Gastrocnemius medialis (tissue), 4 donors: ENCODE measurements around the gene LRRC10. TPM values are rescaled to one million over a fixed set of nuclear protein-coding genes. Genes with fewer than 3 reads are reported as not detected.

ENCODE experiments used
- ATAC-seq, 2 donors: fragments of 150-250 bp; one replicate each; pipeline ENCODE4 v1.9.1; 2016
- DNase-seq, 2 donors: peaks; one replicate each; pipeline ENCODE4 v3.0.0-alpha.2; 2019
- H3K27ac ChIP-seq, 4 donors: fragments of 200-600 bp; sonication (generic); 1 replicate in 1 of 4; 2 replicates in 3 of 4; pipeline ENCODE4 v1.5.1; 2016 to 2018; ENCODE audit warnings: mild to moderate bottlenecking in 2 of 4, moderate library complexity in 1 of 4
- H3K27me3 ChIP-seq, 3 donors: fragments of 200-600 bp; sonication (generic) in 2 of 3; 1 replicate in 1 of 3; 2 replicates in 2 of 3; pipeline versions ENCODE4 v1.5.1 to v1.6.0; 2016 to 2019; ENCODE audit warnings: mild to moderate bottlenecking in 1 of 3, moderate library complexity in 1 of 3
- H3K36me3 ChIP-seq, 2 donors: fragments of 200-600 bp; sonication (generic) in 1 of 2; one replicate each; pipeline ENCODE4 v1.5.1; 2017 to 2018
- H3K4me1 ChIP-seq, 2 donors: fragments of 200-600 bp; sonication (generic) in 1 of 2; one replicate each; pipeline ENCODE4 v1.5.1; 2016 to 2017; ENCODE audit warnings: mild to moderate bottlenecking in 2 of 2
- H3K4me3 ChIP-seq, 4 donors: fragments of 200-600 bp; sonication (generic) in 3 of 4; 1 replicate in 1 of 4; 2 replicates in 3 of 4; pipeline ENCODE4 v1.5.1; 2016 to 2019; ENCODE audit warnings: mild to moderate bottlenecking in 2 of 4
- H3K9me3 ChIP-seq, 3 donors: fragments of 200-600 bp; sonication (generic) in 2 of 3; 1 replicate in 1 of 3; 2 replicates in 2 of 3; pipeline ENCODE4 v1.5.1; 2016 to 2019
- POLR2A ChIP-seq, 2 donors: fragments of 450-650 bp; IDR thresholded peaks; one replicate each; pipeline ENCODE4 v1.6.1; 2017; ENCODE audit warnings: antibody characterized with exemption in 2 of 2, mild to moderate bottlenecking in 2 of 2, moderate library complexity in 2 of 2
- in situ Hi-C, 4 donors: fragments of 200-750 bp; cut with MboI; loops; one replicate each; pipeline versions ENCODE4 v1.15.0 to v1.8.0; 2017; ENCODE audit warnings: low sequenced_read_pairs in 4 of 4
- intact Hi-C: fragments of 100-400 bp; cut with DNase I; formaldehyde crosslinking; loops from one replicate; pipeline ENCODE4 v1.15.1; 2023; ENCODE audit warnings: low total_unique reads
- total RNA-seq, 4 donors: library from RNA; depleted of rRNA; stranded (reverse); fragments of >200 nt; gene quantifications; one replicate each; pipeline versions ENCODE4 v1.1.0 to v1.2.3, GENCODE V29; 2016
- TF ChIP-seq, protein P1 (sequence below), 5 experiments: fragments of 450-650 bp in 3 of 5; fragments of 200-600 bp in 2 of 5; sonication (generic) in 2 of 5; IDR thresholded peaks in 4 of 5; conservative IDR thresholded peaks in 1 of 5; 1 replicate in 4 of 5; 2 replicates in 1 of 5; pipeline ENCODE4 v1.5.1; 2016 to 2019; ENCODE audit warnings: antibody characterized with exemption in 5 of 5, mild to moderate bottlenecking in 3 of 5, moderate library complexity in 3 of 5

Gene LRRC10
- total RNA-seq, 4 donors from 2014 or later, result not detected

DNA sequence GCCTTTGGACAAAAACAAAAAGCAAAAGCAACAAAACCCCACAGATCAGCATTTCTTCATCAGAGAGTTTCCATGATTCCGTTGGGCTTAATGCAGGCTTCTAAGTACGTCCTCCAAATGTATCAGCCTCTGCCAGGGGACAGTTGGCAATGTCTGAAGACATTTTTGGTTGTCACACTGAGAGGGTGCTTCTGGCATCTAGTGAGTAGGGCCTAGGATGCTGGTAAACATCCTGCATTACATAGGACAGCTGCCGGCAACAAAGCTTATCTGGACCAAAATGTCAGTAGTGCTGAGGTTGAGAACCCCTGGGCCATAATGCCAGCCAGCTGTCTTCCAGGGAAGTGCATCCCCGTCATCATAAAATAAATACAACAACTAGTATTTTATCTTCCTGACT is 9.4 kb upstream of the LRRC10 start:
- no peaks in the 10 kb centered on the region for H3K4me1 ChIP-seq
- H3K36me3 ChIP-seq, result no peaks in the 10 kb centered on the region
- DNase-seq, result no peak
- intact Hi-C loops, result no loop called here
- TF ChIP-seq POLR2A (IDR thresholded peaks at IDR 0.05), result no peak
- TF ChIP-seq, protein P1, sequence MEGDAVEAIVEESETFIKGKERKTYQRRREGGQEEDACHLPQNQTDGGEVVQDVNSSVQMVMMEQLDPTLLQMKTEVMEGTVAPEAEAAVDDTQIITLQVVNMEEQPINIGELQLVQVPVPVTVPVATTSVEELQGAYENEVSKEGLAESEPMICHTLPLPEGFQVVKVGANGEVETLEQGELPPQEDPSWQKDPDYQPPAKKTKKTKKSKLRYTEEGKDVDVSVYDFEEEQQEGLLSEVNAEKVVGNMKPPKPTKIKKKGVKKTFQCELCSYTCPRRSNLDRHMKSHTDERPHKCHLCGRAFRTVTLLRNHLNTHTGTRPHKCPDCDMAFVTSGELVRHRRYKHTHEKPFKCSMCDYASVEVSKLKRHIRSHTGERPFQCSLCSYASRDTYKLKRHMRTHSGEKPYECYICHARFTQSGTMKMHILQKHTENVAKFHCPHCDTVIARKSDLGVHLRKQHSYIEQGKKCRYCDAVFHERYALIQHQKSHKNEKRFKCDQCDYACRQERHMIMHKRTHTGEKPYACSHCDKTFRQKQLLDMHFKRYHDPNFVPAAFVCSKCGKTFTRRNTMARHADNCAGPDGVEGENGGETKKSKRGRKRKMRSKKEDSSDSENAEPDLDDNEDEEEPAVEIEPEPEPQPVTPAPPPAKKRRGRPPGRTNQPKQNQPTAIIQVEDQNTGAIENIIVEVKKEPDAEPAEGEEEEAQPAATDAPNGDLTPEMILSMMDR (IDR thresholded peaks at IDR 0.05 in 4 of 5, conservative IDR thresholded peaks at IDR 0.05 in 1 of 5), result no peak
- H3K4me3 ChIP-seq, result no peak overlapping the region
- ATAC-seq, result no peak
- H3K27me3 ChIP-seq, result no peaks in the 10 kb centered on the region
- no peaks in the 10 kb centered on the region for H3K9me3 ChIP-seq
- no peak overlapping the region for H3K27ac ChIP-seq
- in situ Hi-C loops, result no loop called here

DNA sequence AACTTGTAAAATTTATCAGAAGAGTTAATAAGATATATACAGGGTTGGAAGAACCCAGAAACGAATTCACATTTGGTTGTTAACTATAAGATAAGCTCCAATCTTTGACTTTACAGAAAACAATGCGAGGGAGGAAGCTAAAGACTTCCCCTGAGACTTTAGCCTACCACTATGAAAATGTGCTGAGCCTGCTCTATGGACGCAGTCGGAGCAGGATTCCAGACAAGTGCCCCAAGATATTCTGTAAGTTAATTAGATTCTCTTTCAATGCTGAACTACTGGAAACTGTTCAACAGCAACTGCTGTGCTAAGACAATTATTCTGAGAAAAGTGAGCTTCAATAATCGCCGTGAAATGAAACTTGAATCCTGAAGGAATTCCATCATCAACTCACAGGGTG is 8.3 kb upstream of the LRRC10 start:
- intact Hi-C loops (no loop called here), in situ Hi-C loops (no loop called here)
- DNase-seq (no peak), ATAC-seq (no peak)
- H3K27ac ChIP-seq, result no peak overlapping the region
- H3K9me3 ChIP-seq, result no peaks in the 10 kb centered on the region
- H3K4me1 ChIP-seq, result no peaks in the 10 kb centered on the region
- H3K4me3 ChIP-seq, result no peak overlapping the region
- H3K36me3 ChIP-seq, result no peaks in the 10 kb centered on the region
- no peaks in the 10 kb centered on the region for H3K27me3 ChIP-seq
- TF ChIP-seq, protein P1 (IDR thresholded peaks at IDR 0.05 in 4 of 5, conservative IDR thresholded peaks at IDR 0.05 in 1 of 5), result no peak
- no peak for TF ChIP-seq POLR2A (IDR thresholded peaks at IDR 0.05)

DNA sequence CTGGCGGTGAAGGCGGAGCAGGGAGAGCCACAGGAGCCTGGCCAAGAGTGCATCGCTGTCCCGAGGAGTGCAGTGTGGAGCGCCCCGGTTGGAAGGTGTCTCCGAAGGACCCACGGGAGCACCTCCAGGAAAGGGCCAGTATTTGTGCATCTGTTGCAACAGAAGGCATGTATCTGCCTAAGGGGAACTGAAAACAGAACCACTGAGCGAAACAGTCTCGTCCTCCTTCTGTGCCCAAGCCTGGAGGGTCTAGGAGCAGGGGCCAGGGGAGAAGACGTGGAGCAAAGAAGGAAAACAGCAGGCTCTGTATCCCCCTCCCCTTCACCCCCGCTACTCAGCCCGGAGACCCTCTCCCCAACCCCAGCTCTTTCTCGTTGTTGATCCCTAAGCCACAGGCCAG is 5.3 kb upstream of the LRRC10 start:
- no peak for DNase-seq
- no peak for ATAC-seq
- no peaks in the 10 kb centered on the region for H3K9me3 ChIP-seq
- intact Hi-C loops (no loop called here), in situ Hi-C loops (no loop called here)
- H3K36me3 ChIP-seq, result no peaks in the 10 kb centered on the region
- no peaks in the 10 kb centered on the region for H3K4me1 ChIP-seq
- no peak overlapping the region for H3K27ac ChIP-seq
- TF ChIP-seq, protein P1 (IDR thresholded peaks at IDR 0.05 in 4 of 5, conservative IDR thresholded peaks at IDR 0.05 in 1 of 5), result no peak
- no peak for TF ChIP-seq POLR2A (IDR thresholded peaks at IDR 0.05)
- no peak overlapping the region for H3K4me3 ChIP-seq
- H3K27me3 ChIP-seq, result no peaks in the 10 kb centered on the region

DNA sequence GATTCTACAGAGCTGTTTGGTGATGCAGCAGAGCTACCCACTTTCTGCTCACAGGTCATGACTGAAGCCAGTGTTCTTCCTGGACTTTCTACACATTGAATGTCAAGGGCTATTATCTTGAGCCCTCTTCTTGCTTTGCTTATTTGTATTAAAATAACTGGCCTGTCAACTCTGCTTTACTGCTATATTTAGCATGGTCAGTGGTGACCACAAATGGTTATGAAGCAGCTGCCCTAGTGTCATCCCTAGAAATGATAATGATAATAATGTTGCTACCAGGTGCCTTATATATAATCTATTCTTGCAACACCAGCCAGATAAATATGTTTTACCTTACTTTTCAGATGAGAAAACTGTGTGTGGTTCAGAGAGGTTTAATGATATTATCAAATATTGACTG is 2.6 kb upstream of the LRRC10 start:
- in situ Hi-C loops (no loop called here), intact Hi-C loops (no loop called here)
- no peak for DNase-seq
- no peak for ATAC-seq
- Histone ChIP-seq H3K4me1 (no peaks in the 10 kb centered on the region), H3K36me3 (no peaks in the 10 kb centered on the region), H3K27me3 (no peaks in the 10 kb centered on the region), H3K27ac (no peak overlapping the region), H3K4me3 (no peak overlapping the region), H3K9me3 (no peaks in the 10 kb centered on the region)
- no peak for TF ChIP-seq POLR2A (IDR thresholded peaks at IDR 0.05)
- TF ChIP-seq, protein P1 (IDR thresholded peaks at IDR 0.05 in 4 of 5, conservative IDR thresholded peaks at IDR 0.05 in 1 of 5), result no peak

DNA sequence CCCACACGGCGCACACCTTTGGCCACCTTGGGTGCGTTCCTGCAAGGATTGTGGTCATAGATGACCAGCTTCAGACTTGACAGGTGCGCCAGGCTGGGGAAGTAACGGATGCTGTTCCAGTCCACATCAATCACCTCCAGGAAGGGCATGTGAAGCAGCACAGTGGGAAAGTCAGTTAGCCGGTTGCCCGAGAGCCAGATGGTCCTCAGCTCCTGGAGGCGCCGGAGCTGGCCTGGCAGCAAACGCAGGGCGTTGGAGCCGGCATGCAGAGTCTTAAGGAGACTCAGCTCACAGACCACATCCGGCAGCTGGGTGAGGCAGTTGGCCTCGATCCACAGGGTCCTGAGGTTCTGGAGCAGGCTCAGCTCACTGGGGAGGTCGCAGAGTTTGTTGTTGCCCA is 581 bp downstream of the LRRC10 start:
- no peaks in the 10 kb centered on the region for H3K9me3 ChIP-seq
- in situ Hi-C loops (no loop called here), intact Hi-C loops (no loop called here)
- H3K27me3 ChIP-seq, result no peaks in the 10 kb centered on the region
- no peaks in the 10 kb centered on the region for H3K36me3 ChIP-seq
- H3K27ac ChIP-seq, result no peak overlapping the region
- ATAC-seq, result no peak
- H3K4me3 ChIP-seq, result no peak overlapping the region
- no peak for DNase-seq
- H3K4me1 ChIP-seq, result no peaks in the 10 kb centered on the region
- no peak for TF ChIP-seq POLR2A (IDR thresholded peaks at IDR 0.05)
- TF ChIP-seq, protein P1 (IDR thresholded peaks at IDR 0.05 in 4 of 5, conservative IDR thresholded peaks at IDR 0.05 in 1 of 5), result no peak
